Measurements from ENCODE around the gene PRKAR1B.
A peak's percentile ranks its signal among the peaks of the same experiment; 100 is the strongest.
"Not testable (repeated sequence)": the region's sequence is repeated elsewhere in the genome, so short reads cannot be mapped to it uniquely, and the experiment has no call there.

Gene PRKAR1B

DNA sequence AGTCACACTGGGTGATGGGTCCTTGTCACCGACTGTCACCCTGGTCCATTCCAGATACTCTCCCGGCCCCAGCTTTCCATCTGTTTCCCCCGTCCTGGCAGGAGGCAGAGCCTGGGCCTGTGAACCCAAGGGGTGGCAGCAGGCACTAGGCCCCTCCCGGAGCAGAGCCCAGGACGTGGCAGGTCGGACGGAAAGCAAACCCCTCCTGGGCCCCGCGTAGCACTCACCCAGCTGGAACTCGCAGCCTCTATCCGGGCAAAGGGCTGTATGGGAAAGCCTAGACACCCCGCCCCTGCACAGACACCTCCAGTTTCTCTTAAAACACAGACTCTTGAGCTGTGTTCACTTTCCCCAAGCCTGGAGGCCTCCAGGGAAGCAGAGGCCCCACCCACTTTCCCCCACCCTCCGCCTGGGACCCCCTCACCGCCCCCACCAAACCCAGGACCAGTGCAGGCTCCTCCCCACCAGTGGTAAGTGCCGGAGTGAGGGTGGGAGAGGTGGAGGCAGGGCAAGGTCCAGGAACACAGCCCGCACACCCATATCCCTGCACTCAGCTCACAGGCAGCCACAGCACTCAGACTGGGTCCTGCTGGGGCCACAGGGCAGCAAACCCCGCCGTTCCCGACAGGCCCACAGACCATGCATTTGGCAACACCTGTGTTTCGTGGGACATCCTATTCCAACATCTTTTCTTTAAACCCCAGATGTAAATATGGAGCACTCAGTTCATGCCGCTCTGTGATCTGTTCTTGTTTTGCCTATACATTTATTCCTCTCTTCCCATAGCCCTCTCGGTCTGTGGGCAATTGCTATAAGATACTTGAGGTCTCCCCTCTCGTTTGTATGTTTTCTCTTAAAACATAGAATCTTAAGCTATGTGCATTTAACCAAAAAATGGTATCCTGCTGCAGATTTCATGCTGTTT, 109.2 kb downstream of the PRKAR1B start:
- Histone ChIP-seq H3K36me3 (ENCODE audit: insufficient read depth, low read length) (no peaks in the 10 kb centered on the region), H3K27me3 (ENCODE audit: insufficient read depth, low read length, poor library complexity, severe bottlenecking) (no peaks in the 10 kb centered on the region), H3K4me2 (ENCODE audit: low read depth, low read length, poor library complexity, severe bottlenecking) (peak overlapping the region; percentile 30), H3K9ac (ENCODE audit: low read depth, low read length, poor library complexity, severe bottlenecking) (peak overlapping the region; percentile 12), H2AFZ (ENCODE audit: low read length) (peak overlapping the region; percentile 44; the same call in 1 of the 2 replicates), H3K9me2 (replicated peaks; ENCODE audit: low read depth, low read length) (no peaks in the 10 kb centered on the region), H3K79me2 (ENCODE audit: insufficient read depth, low read length) (no peaks in the 10 kb centered on the region), H3K4me3 (ENCODE audit: low read length, poor library complexity, severe bottlenecking) (peak overlapping the region; percentile 7), H3F3A (ENCODE audit: low read depth) (no peaks in the 10 kb centered on the region), H4K20me1 (ENCODE audit: insufficient read depth, low read length, poor library complexity, severe bottlenecking) (no peaks in the 10 kb centered on the region), H3K4me1 (ENCODE audit: insufficient read depth, low read length, poor library complexity, severe bottlenecking) (peaks cover 11% of the 10 kb centered on the region), H3K9me3 (ENCODE audit: insufficient read depth, low read depth, low read length) (peaks cover 16% of the 10 kb centered on the region; the same call in 1 of the 2 replicates)
- TF ChIP-seq, protein P1, sequence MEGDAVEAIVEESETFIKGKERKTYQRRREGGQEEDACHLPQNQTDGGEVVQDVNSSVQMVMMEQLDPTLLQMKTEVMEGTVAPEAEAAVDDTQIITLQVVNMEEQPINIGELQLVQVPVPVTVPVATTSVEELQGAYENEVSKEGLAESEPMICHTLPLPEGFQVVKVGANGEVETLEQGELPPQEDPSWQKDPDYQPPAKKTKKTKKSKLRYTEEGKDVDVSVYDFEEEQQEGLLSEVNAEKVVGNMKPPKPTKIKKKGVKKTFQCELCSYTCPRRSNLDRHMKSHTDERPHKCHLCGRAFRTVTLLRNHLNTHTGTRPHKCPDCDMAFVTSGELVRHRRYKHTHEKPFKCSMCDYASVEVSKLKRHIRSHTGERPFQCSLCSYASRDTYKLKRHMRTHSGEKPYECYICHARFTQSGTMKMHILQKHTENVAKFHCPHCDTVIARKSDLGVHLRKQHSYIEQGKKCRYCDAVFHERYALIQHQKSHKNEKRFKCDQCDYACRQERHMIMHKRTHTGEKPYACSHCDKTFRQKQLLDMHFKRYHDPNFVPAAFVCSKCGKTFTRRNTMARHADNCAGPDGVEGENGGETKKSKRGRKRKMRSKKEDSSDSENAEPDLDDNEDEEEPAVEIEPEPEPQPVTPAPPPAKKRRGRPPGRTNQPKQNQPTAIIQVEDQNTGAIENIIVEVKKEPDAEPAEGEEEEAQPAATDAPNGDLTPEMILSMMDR (conservative IDR thresholded peaks at IDR 0.05; ENCODE audit: low read length), result no peak
- TF ChIP-seq EZH2phosphoT487 (IDR thresholded peaks at IDR 0.05; ENCODE audit: borderline replicate concordance), result no peak

DNA sequence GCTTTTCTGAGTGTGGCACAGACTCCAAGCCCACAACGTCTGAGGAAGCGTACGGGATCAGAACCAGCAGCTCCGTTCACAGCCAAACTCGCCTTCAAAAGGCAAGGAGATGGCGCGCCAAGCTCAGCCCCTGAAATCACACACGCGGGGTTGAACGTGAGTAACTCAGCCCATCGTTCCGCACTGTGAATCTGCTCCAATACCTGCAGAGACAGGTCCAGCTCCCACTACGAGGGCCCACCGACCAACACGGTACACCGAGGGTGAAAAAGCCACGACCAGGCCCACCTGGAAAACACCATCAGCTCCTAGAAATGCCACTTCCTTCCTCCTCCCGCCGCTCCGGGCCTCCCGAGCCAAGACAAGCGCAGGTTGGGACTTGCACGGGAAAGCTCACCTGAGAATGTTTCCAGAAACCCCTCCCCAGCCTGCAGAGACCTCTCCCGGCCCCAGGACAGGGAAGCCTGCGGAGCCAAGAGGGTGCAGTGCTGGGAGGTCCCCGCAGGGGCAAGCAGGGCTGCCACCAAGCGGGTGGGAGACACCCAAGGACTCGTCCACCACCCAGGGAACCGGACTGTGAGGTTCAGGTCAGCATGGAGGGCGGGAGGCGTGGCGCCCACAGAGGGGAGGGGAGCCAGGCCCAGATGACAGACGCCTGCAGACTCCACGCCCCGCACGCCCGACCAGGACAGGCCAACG, 113.5 kb downstream of the PRKAR1B start:
- TF ChIP-seq, protein P1 (conservative IDR thresholded peaks at IDR 0.05; ENCODE audit: low read length), result no peak
- TF ChIP-seq EZH2phosphoT487 (IDR thresholded peaks at IDR 0.05; ENCODE audit: borderline replicate concordance), result no peak
- no peaks in the 10 kb centered on the region for H4K20me1 ChIP-seq (ENCODE audit: insufficient read depth, low read length, poor library complexity, severe bottlenecking)
- no peak overlapping the region for H3K9ac ChIP-seq (ENCODE audit: low read depth, low read length, poor library complexity, severe bottlenecking)
- H3K4me1 ChIP-seq (ENCODE audit: insufficient read depth, low read length, poor library complexity, severe bottlenecking), result peaks cover 7% of the 10 kb centered on the region
- no peaks in the 10 kb centered on the region for H3K9me3 ChIP-seq (ENCODE audit: insufficient read depth, low read depth, low read length)
- no peaks in the 10 kb centered on the region for H3K9me2 ChIP-seq (replicated peaks; ENCODE audit: low read depth, low read length)
- no peaks in the 10 kb centered on the region for H3K79me2 ChIP-seq (ENCODE audit: insufficient read depth, low read length)
- no peaks in the 10 kb centered on the region for H3F3A ChIP-seq (ENCODE audit: low read depth)
- no peak overlapping the region for H2AFZ ChIP-seq (ENCODE audit: low read length)
- no peak overlapping the region for H3K4me2 ChIP-seq (ENCODE audit: low read depth, low read length, poor library complexity, severe bottlenecking)
- no peak overlapping the region for H3K4me3 ChIP-seq (ENCODE audit: low read length, poor library complexity, severe bottlenecking)
- H3K36me3 ChIP-seq (ENCODE audit: insufficient read depth, low read length), result no peaks in the 10 kb centered on the region
- H3K27me3 ChIP-seq (ENCODE audit: insufficient read depth, low read length, poor library complexity, severe bottlenecking), result no peaks in the 10 kb centered on the region

DNA sequence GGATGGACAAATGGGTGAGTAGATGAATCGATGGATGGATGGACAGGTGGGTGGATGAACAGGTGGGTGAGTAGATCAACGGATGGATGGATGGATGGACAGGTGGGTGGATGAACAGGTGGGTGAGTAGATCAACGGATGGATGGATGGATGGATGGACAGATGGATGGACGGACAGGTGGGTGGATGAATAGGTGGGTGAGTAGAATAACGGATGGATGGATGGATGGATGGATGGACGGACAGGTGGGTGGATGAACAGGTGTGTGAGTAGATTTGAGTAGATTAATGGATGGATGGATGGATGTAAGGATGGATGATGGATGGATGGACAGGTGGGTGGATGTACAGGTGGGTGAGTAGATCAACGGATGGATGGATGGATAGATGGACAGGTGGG, 115.2 kb downstream of the PRKAR1B start:
- not testable (repeated sequence) for H2AFZ ChIP-seq (ENCODE audit: low read length); H4K20me1 ChIP-seq (ENCODE audit: insufficient read depth, low read length, poor library complexity, severe bottlenecking); H3K4me2 ChIP-seq (ENCODE audit: low read depth, low read length, poor library complexity, severe bottlenecking); H3K4me3 ChIP-seq (ENCODE audit: low read length, poor library complexity, severe bottlenecking); H3K4me1 ChIP-seq (ENCODE audit: insufficient read depth, low read length, poor library complexity, severe bottlenecking); H3K27me3 ChIP-seq (ENCODE audit: insufficient read depth, low read length, poor library complexity, severe bottlenecking); H3K36me3 ChIP-seq (ENCODE audit: insufficient read depth, low read length); H3K9me3 ChIP-seq (ENCODE audit: insufficient read depth, low read depth, low read length); H3K79me2 ChIP-seq (ENCODE audit: insufficient read depth, low read length); H3K9ac ChIP-seq (ENCODE audit: low read depth, low read length, poor library complexity, severe bottlenecking); H3F3A ChIP-seq (ENCODE audit: low read depth); H3K9me2 ChIP-seq (replicated peaks; ENCODE audit: low read depth, low read length)

All from Loucy (cell line).